Hippocampal formation (tissue), 2 donors: ENCODE results near the gene DACT2.

Experiments
- DNase-seq, 2 donors: peaks; one replicate each; lab custom pipeline; 2025; lab: John Stamatoyannopoulos, UW

The DACT2 gene

DNA sequence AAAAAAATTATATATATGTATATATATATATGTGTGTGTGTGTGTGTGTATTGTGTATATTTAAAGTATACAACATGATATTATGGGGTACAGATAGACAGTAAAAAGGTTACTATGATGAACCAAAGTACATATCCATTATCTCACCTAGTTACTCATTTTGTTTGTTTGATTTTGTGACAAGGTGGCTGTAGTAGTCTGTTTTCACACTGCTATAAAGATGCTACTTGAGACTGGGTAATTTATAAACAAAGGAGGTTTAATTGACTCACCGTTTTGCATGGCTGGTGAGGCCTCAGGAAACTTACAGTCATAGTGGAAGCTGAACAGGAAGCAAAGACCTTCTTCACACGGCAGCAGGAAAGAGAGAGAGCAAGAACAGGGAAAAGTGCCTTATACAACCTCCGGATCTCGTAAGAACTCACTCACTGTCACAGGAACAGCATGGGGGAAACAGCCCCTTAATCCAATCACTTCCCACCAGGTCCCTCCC is 30.2 kb upstream of the DACT2 start:
- DNase-seq, result no peak

DNA sequence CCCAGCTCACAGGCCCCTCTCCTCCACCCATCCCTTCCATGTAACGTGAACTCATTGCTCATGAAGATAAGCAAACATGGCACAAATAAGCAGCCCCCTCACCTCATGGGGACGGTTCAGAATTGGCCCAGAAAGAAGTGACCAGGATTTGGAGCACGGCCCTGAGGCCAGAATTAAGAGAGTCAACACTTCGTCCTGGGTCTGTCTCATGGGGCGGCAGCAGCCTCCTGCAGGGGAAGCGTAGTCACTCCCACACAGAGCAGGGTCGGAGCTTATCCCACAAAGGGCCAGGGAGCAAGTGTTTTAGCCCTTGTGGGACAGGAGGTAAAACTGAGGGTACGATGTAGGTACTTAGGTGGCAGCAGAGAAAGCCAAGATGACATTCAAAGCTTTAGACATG is 28.6 kb upstream of the DACT2 start:
- DNase-seq, result no peak

DNA sequence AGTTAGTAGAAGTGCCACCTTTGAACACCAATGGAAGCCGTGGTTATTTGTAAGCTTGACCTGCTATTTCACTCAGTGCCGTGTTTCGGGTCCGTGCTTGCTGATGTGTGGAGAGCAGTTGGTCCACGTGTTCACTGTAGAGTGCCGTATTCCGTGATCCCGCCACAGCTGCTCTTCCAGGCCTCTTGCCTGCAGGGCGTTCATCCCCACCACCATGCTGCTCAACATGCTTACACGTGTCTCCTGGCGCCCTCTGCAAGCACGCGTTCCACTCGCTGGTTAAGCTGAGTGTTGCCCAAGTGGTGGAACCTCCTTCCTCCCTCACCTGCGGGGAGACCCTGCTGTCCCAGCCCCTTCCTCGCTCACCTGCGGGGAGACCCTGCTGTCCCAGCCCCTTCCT is 28.0 kb upstream of the DACT2 start:
- no peak for DNase-seq

DNA sequence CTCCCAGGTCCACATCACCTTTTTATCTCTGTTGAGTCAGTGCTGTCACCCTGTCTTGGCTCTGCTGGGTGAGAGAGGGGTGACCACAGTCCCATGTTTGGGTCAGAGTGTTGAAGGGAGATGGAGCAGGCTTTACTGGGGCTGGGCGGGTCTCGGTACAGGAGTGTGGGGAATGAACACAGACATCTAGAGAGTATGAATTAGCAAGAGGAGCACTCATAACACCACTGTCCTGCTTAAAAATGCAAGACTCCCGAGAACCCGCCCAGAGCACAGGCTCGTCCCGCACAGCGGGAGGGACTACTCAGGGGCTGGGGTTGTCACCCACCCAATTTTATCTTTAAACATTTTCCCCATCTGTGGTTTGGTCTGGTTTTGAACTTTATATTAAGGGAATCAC is 27.5 kb upstream of the DACT2 start:
- no peak for DNase-seq

DNA sequence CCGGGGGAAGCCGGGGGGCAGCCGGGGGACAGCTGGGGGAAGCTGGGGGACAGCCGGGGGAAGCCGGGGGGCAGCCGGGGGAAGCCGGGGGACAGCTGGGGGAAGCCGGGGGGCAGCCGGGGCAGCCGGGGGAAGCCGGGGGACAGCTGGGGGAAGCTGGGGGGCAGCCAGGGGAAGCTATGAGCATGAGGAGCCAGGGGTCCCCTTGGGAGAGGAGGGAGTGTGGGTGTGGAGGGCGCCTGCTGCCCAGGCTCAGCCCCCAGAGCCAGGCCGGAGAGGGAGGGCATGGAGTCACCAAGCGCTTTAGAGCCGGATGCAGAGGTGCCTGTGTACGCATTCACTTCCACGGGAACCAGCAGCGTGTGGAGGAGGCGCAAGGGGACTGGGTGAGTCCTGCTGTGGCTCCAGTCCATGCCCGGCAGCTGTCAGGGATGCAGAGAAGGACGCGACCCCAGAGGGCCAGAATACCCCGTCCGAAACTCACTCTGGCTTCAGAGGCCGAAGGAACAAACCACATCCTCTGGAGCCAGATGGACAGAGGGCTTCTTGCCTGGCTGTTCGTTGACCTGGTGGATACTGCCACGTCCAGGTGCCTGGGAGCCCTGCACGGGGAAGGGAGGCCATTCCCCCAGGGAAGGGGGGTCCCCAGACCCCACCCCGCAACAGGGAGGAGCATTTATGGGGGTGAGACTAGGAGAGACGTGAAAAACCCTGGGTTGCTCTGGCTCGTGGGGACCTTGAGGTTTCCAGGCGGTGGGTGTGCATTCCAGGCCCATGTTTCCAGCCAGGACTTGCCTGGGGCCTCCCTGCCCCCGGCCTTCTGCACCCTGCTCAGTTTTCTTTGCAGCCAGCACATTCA is 26.5 kb upstream of the DACT2 start:
- DNase-seq, result no peak

DNA sequence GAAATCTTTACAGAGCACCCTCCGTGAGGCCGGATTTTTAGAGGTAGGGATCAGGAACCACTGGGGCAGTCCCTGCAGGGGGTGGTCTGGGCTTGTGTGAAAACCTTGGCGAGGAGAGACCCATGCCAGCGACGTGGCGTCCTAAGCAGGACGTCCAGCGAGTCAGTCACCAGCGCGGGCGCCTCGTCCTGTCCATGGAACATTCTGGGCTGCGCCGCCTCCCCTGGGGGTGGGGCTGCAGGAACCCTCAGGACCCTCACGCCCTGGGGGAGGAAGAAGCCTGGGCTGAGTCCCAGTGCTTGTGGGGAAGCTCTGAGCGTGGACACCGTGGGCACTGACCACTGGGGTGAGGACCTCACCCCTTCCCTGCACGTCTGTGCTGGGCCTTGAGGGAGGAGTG is 25.7 kb upstream of the DACT2 start:
- no peak for DNase-seq

DNA sequence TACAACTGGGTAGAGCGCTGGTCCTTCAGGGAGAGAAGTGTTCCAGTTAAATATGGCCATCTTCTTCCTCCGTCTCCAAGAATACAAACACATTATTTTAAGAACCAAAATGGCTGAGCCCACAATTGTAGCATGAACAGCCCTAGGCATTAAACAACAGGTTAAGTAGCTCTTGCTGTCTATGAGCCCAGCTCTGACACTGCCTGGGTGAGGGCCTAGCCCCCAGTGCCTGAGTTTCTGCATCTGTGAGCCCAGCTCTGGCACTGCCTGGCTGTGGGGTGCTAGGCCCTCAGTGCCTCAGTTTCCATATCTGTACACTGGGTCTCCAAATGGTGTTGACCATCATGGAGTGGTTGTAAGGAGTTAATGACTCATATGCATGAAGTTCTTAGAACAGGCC is 24.8 kb upstream of the DACT2 start:
- no peak for DNase-seq

DNA sequence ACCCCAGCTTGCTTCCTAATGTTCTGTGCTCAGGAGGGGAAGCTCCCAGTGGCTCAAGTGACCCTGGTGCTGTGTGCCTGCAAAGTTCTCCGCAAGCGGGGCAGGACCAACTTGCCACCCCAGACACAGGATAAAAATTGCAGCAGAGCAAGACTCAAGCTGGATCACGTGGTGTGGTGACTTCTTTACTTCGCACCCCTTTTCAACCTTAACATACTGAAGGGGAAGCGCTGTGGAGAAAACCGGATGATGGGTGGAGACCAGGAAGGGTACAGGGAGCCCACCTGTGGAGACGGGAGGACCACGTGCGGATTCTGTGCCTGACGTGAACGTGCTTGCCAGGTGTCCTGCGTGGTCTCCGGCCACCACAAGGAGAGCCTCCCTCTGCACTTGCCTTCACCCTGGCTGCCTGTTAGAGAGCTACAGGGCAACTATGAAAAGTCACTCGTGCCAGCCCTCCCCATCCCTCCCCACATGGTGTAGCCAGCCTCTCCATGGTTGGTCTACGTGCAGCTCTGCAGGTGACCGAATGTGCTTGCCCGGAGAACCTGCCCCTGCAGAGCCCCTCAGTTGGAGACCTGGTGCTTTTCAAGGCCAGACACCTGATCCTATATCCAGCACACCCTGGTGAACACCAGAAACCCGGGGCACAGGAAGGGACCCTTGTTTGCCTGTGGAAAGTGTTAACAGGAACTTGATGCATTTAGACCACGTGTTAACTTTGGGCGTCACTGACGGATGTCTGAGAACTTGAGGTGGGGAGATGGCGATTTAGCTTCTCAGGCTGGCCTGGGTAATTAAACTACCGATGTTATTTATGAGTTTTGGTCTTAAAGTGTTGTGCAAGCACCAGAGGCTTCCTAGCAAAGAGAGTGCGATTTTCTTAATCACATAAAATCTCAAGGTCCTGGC is 23.9 kb upstream of the DACT2 start:
- no peak for DNase-seq

DNA sequence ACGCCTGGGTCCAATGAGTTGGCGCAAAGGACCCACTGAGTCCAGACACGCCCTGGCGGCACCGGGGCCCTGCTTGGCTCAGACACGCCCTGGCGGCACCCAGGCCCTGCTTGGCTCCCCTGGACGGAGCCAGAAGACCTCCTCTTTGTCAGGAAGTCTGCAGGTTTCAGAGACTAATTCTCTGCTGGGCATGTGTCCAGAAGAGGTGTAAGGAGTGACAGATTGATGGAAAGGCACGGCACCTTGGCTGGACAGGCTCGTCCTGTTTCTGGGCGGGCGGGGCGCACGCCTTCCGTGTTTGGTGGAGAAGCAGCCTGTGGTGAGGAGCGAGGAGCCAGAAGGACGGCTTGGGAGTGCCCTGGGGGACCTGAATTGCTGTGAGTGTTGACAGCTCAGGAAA is 23.1 kb upstream of the DACT2 start:
- DNase-seq, result no peak

DNA sequence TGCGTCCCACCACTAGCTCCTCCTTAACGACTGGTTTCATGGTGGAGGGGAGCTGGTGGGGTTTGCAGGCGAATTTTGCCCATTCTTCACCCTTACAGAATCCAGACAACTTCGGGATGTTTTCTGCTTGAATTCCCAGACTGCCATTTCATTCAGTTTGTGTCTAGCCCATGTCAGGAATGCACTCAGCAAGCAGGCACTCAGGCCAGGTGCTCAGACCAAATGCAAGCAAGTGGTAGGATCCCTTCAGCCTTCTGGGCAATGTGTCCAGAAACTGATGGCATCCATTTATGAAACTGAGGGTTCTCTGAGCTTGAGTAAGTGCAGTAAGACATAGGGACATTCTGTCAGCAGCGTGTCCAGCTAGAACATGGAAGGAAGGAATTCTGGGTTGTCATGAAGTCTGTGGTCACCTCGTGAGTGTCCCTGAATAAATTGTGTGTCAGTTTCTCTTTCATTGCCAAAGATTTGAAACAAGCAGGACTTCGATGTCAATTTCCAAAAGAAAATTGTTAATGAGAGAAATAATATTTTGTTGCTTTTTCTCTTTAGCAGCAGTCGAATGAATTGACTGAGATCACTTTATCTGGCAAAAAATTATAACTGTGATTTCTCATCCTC is 21.8 kb upstream of the DACT2 start:
- no peak for DNase-seq

DNA sequence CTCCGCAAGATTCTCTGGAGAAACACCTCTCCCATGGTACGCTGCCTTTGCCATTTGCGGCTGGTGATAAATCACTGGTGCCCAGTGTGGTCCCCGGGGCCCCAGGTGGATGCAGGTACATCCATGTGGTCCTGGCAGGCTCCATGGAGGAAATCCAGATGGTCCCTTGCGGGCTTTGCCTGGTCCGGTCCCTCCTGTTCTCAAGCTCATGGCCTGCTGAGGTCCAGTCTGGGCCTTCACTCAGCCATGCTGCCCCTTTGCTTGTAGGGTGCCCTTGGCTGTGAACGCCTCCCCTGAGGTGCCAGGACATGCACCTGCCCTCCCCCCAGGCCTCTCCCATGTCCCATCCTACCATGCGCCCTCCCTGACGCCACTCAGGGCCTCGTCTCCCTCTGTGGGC is 21.2 kb upstream of the DACT2 start:
- no peak for DNase-seq

DNA sequence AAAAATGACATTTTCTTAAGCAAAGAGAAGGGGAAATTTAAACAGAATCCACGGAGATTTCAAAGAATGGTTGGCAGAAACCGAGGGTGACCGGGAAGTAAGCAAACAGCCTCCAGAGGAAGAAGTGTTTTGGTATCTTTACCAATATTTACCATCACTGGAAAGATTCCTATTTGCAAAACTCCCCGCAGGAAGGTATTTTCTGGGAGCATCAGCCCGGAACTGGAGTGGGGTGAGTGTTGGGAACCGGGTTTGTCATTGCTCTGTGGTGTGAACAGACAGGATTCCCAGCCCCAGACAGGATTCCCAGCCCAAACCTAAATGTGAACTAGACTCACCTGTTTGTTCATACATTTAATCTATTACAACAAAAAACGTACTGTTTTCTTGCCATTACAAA is 19.2 kb upstream of the DACT2 start:
- DNase-seq, result no peak

DNA sequence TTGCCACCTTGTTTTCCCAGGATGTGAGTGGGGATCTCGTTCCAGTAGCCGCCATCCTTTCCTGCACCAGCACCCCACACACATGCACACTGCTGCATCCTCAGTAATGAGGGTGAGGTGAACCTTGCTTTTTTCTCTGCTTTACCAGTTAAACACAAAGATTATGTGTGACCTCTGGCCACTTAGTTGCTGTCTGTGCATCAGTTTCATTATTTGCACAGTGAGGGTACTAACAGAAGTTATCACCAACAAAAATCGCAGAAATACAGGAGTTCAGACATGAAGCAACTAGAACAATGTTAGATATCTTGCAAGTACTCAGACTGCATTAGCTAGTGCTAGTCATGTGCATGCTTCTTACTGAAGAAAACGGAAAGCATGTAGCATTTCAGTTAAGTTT is 17.4 kb upstream of the DACT2 start:
- no peak for DNase-seq

DNA sequence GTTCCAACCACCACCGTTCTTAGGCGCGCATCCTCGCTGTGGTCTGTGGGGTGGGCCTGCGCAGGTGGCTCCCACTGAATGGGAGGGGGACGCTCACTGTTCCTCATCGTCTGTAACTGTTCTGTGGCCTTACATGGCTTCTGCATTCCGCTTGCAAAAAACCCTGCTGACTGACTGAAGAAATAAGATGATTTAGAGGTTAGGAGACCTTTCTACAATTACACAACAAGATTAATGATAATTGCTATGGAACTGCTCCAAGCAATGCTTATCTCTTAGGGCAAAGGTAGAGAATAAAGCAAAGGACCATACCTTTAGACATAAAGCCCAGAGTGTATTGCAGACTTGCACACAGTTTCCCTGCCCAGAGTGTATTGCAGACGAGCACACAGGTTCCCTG is 14.4 kb upstream of the DACT2 start:
- DNase-seq, result no peak

DNA sequence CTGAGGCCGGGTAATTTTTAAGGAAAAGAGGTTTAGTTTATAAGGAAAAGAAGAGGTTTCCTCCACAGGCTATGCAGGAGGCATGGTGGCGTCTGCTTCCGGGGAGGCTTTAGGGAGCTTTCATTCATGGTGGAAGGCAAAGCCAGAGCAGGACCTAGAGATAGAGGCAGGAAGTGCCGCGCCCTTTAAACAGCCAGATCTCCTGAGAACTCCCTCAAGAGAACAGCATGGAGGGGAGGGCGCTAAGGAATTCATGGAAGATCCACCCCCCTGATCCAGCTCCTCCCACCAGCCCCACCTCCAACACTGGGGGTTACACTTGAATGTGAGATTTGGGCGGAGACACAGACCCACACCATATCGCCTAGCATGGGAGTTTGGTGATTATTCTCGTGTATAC is 13.9 kb upstream of the DACT2 start:
- DNase-seq, result no peak

DNA sequence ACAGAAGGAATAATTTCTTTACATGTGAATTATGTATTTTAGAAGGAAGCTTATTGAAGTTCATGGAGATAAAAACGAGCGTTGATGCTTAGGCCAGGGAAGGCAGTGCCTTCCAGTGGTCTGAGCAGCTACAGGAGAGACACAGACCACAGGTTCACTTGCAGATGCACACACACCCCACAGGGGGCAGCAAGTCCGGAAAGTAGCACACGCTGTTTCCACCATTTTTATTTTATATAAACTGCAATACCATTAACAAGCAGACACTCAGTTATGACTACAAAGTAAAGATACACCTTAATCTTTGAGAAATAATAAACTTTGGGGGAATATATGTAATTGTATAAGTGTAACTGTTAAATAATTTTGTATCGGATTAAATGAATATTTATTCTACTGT is 13.5 kb upstream of the DACT2 start:
- DNase-seq, result no peak

DNA sequence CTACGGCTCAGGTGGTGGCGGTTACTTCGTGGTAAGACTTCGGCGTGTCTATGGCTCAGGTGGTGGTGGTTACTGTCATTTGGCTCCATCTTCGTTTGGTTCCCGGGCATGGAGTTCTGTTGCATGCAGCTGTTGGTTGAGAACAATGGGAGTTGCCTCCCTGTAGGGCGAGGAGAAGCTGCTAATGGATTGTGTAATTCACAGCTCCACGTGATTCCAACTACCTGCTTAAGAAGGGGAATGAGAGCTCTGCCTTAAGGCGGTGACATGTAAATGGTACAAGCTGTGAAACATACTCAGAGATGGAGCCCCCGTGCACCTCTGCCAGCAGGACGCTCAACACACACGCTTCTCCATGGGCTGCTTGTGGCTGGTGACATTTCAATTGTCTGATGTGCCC is 12.4 kb upstream of the DACT2 start:
- no peak for DNase-seq

DNA sequence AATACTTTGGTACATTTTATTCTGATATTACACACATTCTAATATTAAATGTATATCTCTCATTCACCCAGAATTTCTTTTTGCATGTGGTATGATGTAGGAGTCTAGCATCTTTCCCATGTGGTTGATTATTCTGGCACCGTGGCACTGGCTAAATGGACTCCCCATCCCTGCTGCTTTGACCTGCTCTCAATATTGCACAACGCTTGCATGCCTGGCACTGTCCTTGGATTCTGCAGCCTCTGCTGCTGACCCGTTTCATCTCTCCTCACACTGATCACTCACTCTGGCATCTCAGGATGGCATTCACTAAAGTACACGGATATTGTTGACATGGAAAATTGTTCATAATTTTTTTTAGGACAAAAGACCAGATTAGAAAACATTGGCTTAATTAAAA is 11.5 kb upstream of the DACT2 start:
- no peak for DNase-seq

DNA sequence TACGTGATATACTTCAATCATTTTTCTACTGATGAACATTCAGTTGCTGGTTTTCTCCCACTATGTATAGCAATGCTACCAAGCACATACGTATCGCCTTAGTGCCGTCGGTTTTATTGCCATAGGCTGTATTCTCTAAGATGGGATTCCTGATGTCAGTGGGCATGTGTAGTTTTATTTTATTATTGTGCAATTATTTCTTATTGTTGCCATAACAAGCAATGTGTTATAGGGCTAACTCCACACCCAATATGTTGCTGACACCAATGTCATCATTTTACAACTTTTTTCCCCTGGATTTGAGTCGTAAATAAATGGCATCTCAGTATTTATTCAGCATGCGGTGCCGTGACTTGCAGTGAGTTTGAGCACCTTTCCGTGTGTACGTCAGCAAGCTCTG is 10.8 kb upstream of the DACT2 start:
- no peak for DNase-seq

DNA sequence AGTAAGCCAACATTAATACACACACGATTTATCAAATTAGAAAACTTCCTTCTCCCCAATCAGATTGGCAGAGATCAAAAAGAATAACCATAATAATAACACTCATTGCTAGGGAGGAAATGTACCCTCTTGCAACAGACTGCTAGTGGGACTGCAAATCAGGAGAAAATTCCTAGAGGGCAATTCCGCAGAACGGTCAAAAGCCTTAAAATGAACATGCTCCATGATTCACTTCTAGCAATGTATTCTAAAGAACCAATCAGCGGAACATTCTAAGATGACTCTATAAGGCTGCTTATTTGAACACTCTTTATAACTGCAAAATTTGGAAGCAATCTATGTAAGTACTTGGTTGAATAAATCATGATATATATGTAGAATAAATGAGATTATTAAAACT is 8.5 kb upstream of the DACT2 start:
- DNase-seq, result no peak

DNA sequence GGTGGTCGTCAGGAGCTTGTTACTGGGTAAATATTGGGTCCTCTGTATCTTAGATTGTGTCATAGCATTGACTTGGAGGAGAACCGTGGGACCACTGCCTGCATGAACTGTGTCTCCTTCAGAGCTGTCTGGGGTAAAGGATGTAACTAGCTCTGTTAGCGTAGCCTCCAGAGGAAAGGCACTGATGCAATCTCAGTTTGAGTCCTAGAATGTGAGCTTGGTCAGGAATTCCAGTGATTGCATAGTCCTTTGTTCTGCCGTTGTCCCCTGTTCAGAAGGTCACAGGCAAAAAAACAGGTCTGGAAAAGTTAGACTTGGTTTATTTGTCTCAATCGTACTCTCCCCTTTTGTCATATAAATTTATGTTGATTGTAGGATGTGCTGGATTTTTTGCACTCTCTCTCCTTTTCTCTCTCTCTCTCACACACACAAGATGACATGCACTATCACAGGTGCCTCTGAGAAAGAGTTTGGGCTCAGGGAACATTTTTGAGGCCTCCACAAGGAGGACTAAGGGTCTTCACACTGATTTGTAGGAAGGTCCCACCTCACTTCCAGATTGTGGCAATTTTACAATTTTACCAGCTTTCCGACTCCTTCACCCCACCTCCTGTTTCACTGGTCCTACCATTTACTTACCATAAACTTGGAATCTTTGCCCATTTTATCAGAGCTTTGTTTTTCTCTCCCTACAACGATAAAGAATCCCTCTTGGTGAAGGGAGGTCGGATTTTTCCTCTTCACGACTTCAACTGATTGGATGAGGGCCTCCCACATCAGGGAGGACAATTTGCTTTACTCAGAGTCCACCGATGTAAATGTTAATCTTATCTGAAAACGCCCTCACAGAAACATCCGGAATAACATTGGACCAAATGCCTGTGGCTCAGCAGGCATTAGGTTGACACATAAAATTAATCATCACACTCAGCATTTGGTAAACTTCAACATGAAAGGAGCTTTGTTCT is 7.0 kb upstream of the DACT2 start:
- no peak for DNase-seq
